HL-60/S4 (cell line): ENCODE data around the gene URGCP.

ENCODE experiments used
- in situ Hi-C: fragments of 300-500 bp; cut with MboI; formaldehyde crosslinking; loops from 2 replicates; pipeline ENCODE4 v1.14.3; 2022; ENCODE audit warnings: low sequenced_read_pairs

Gene URGCP

GRCh38 chr7:43876976-43877745 lies 29.2 kb downstream of the URGCP start:
- in situ Hi-C loops = no loop called here

- in situ Hi-C loops = no loop called here
These were observed 30.2 kb downstream of the URGCP start for GRCh38 chr7:43876241-43876640.

GRCh38 chr7:43873300-43873699 lies 33.1 kb downstream of the URGCP start:
- in situ Hi-C loops = no loop called here

- in situ Hi-C loops = no loop called here
These were observed 33.8 kb downstream of the URGCP start for GRCh38 chr7:43872406-43873110.

- in situ Hi-C loops = no loop called here
These were observed 35.3 kb downstream of the URGCP start for GRCh38 chr7:43871064-43871463.

- in situ Hi-C loops = no loop called here
These were observed 36.1 kb downstream of the URGCP start for GRCh38 chr7:43870316-43870715.

GRCh38 chr7:43869867-43870240 lies 36.5 kb downstream of the URGCP start:
- in situ Hi-C loops = no loop called here

GRCh38 chr7:43869006-43869866 lies 37.2 kb downstream of the URGCP start, which contains the start of gene MRPS24:
TSS of gene MRPS24 (minus strand) at chr7:43869517. CDS start at chr7:43869495, 22 bp downstream.
- in situ Hi-C loops = no loop called here

- in situ Hi-C loops = no loop called here
These were observed 37.8 kb downstream of the URGCP start for GRCh38 chr7:43868681-43869005.

- in situ Hi-C loops = no loop called here
These were observed 38.2 kb downstream of the URGCP start for GRCh38 chr7:43868181-43868580.

GRCh38 chr7:43865277-43865676 lies 41.1 kb downstream of the URGCP start:
- in situ Hi-C loops = no loop called here

GRCh38 chr7:43864126-43864525 lies 42.3 kb downstream of the URGCP start:
- in situ Hi-C loops = no loop called here

- in situ Hi-C loops = no loop called here
These were observed 49.4 kb downstream of the URGCP start for GRCh38 chr7:43856996-43857395.

GRCh38 chr7:43856316-43856715 lies 50.1 kb downstream of the URGCP start:
- in situ Hi-C loops = no loop called here

GRCh38 chr7:43855176-43855575 lies 51.2 kb downstream of the URGCP start:
- in situ Hi-C loops = no loop called here

- in situ Hi-C loops = no loop called here
These were observed 54.6 kb downstream of the URGCP start for GRCh38 chr7:43851805-43852204.

GRCh38 chr7:43850348-43851116 lies 55.9 kb downstream of the URGCP start:
- in situ Hi-C loops = no loop called here

GRCh38 chr7:43849047-43849446 lies 57.3 kb downstream of the URGCP start:
- in situ Hi-C loops = loop anchor here (25.0 kb wide), 2 partner anchors 287 to 912 kb away; partner anchors contain the start of genes MRPL32 and PSMA2

GRCh38 chr7:43847496-43847895 lies 58.9 kb downstream of the URGCP start:
- in situ Hi-C loops = loop anchor here (25.0 kb wide), 2 partner anchors 285 to 910 kb away; partner anchors contain the start of genes MRPL32 and PSMA2

- in situ Hi-C loops = loop anchor here (25.0 kb wide), 2 partner anchors 282 to 907 kb away; partner anchors contain the start of genes MRPL32 and PSMA2
These were observed 61.7 kb downstream of the URGCP start for GRCh38 chr7:43844662-43845061.
